GM19043 (cell line): ENCODE measurements around the gene CRIP3.
"Not testable (repeated sequence)": the region's sequence is repeated elsewhere in the genome, so short reads cannot be mapped to it uniquely, and the experiment has no call there.

ENCODE experiments used
- ATAC-seq: cut with Tn5 transposase; IDR thresholded peaks from one replicate; pipeline ENCODE4 v1.9.1; 2021; ENCODE audit warnings: low read depth; ENCODE audit not compliant: unreplicated experiment

The CRIP3 gene

GRCh38 chr6:43308101-43308989, at the start of gene CRIP3:
TSS of gene CRIP3 (minus strand) at chr6:43308826. CDS start at chr6:43308792, 34 bp downstream.
- ATAC-seq = peak; percentile 57

DNA sequence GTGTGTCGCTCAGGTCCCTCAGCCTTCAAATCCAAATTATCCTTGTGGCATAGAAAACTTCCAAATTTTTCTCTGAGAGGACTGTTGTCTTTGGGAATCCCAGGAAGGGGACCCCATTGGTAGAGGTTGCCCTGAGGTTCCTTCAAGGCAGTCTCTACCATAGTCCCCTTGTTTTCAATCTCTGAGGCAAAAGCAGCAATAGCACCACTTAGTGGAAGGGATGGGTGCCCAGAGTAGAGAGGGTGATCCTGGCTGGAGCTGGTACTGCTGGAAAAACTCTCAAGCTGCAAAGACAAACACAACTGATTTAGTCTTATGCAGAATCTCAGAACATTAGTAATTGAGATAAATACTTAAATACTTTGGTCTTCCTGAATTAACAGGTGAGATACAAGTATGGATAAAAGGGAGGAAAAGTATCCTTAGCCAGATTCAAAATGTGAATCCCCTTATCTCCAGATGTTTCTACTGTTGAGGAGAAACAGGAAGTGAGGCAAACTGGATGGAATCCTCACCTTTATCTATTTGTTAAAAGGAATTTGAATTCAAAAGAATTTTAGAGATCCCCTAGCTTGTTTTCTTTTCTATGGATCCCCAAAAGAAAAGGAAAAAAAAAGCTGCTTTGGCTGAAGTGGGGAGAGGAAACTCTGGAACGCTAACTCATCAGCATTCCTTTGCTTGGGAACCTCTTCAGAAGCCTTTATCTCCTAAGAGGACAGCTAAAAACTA, 47.4 kb upstream of the CRIP3 start:
- ATAC-seq = no peak

DNA sequence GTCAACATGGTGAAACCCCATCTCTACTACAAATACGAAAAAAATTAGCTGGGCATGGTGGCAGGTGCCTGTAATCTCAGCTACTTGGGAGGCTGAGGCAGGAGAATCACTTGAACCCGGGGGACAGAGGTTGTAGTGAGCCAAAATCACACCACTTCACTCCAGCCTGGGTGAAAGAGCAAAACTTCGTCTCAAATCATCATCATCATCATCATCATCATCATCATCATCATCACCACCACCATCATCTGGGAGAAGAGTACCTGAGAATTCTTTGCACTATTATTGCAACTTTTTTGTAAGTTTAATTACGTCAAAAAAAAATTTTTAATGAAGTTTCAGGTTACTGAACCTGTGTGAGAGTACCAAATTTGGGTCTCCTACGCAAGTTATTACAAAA, 43.3 kb upstream of the CRIP3 start:
- ATAC-seq = not testable (repeated sequence)

GRCh38 chr6:43347444-43347843, 38.8 kb upstream of the CRIP3 start:
- ATAC-seq = no peak

- no peak for ATAC-seq
These were observed 38.4 kb upstream of the CRIP3 start for GRCh38 chr6:43347021-43347420.

- not testable (repeated sequence) for ATAC-seq
These were observed 37.6 kb upstream of the CRIP3 start for GRCh38 chr6:43346243-43346642.

DNA sequence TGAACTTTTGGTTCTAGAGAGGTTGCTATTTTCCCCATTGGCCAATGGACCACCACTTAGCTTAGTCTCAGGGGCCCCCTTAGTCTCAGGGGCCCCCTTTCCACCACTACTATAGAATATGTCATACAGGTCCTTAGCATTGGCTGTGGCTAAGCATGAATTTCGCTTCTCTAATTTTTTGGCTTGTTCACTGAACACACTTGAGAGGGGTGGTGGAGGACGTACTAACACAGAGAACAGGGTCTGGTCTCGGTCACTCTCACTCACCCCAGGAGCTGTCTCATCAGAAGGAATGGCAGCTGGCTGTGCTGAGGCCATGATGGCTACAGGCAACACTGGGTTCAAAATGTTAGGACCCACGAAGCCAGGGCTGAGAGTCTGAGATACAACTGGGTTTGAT, 30.5 kb upstream of the CRIP3 start:
- ATAC-seq = peak; percentile 83

DNA sequence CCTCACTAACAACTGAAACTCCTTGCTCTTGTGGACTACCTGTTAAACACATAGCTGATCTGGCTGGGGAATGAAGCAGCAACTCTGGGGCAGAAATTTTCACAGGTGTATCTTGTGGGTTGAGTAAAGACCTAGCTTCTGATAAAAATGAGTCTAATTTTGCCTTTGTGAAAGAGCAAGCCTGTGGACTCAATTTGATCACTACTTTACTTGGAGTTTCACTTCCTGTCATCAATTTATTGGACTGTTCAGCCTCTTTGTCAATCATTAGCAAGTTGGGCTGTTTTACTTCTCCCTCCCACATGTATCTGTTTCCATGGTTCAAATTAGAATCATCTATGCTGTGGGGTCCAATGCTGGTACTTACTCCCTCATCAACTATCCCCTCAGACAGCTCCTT, 29.6 kb upstream of the CRIP3 start:
- ATAC-seq = peak; percentile 54

DNA sequence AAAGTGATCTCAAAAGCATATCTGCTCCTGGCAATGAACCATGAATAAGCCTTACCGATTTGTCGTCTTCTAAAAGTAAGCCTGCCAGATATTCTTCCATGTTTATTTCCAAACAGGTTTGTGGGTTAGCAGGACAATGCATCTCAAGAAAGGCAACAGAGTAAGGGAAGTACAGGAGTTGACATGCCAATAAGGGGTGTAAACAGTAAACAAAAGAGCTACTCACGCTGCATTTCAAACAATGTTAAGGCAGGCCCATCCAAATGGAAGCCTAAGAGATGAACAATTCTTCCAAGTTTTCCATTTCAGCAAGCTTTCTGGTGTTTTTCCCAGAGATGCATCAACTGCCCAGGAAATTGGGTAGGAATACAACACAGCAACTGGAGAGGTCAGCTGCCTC, 27.8 kb upstream of the CRIP3 start:
- no peak for ATAC-seq

DNA sequence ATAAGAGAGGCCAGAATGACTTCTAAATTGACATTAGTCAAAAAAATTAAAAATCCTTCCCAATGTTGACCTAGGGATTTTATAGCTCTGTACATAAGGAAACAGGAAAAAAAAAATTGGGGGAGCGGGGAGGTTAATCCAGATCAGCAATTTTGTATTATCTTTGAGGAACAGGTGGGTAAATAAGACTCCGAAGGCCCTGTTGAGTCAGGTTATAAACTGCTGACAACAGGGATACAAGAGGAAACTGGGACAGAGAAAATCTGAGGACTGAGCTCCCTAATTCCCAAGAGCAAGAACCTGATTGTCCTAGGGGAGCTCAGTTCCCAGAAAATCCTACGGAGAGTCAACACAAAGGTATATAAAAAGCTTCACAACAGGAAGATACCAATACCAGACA, 26.8 kb upstream of the CRIP3 start:
- no peak for ATAC-seq

GRCh38 chr6:43334466-43335095, 26.0 kb upstream of the CRIP3 start:
- ATAC-seq = no peak

DNA sequence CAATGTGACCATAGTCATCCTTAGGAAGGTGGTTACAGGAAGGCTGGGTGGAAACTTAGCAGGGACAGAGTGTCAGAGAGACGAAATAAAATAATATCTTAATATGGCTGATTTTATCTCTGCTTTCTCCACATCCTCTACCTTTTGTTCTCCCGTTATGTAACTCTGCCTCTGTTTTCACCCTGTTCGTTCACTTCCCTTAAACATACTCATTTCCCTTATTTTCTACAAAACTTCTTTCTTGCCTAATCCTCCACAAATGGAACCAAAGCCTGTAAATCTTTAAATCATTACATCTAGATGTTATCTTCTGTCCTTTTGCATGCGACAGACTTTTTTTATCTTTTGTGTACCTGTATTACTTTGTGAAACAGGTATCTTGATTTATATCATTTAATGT, 23.3 kb upstream of the CRIP3 start:
- ATAC-seq = no peak

DNA sequence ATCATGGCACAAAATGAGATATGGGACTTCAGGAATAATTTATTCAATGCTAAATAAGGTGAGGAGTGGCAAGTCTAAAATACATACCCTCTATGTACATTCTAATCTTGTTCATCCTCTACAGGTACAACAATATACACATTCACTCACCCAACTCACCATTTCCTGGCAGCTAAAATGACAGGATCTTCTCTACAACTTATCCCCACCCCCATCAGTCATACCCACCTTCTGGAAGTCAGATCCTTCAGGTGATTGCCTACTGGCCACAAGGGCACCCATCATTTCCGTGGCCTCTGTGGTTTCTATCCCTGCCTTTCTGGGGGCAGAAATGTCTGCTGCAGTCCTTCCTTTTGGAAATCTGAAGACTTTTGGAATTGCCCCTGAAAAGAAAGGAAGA, 22.8 kb upstream of the CRIP3 start:
- ATAC-seq = no peak

GRCh38 chr6:43328528-43328927, 19.9 kb upstream of the CRIP3 start:
- no peak for ATAC-seq

- no peak for ATAC-seq
These were observed 17.2 kb upstream of the CRIP3 start for GRCh38 chr6:43325876-43326275.

- ATAC-seq = no peak
These were observed 9.4 kb upstream of the CRIP3 start for GRCh38 chr6:43318011-43318410.

- ATAC-seq = no peak
These were observed 5.2 kb upstream of the CRIP3 start for GRCh38 chr6:43313813-43314212.

GRCh38 chr6:43311666-43312065, 3.0 kb upstream of the CRIP3 start:
- ATAC-seq = no peak

DNA sequence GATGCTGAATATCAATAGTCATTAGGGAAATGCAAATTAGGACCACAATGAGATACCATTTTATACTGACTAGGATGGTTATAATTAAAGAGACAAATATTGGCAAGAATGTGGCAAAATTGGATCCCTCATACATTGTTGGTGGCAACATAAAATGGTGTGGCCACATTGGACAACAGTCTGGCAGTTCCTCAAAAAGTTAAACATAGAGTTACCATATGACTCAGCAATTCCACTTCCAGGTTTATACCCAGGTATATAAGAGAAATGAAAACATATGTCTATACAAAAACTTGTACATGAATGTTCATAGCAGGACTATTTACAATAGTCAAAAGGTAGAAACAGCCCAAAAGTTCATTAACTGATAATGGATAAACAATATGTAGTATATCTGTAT, 2.0 kb upstream of the CRIP3 start:
- ATAC-seq = no peak

- no peak for ATAC-seq
These were observed 1.5 kb upstream of the CRIP3 start for GRCh38 chr6:43310134-43310533.

- no peak for ATAC-seq
These were observed 408 bp upstream of the CRIP3 start for GRCh38 chr6:43308990-43309477.
